Measurements from ENCODE around the gene GALNT14. TPM values are rescaled to one million over a fixed set of nuclear protein-coding genes. Genes with fewer than 3 reads are reported as not detected.

Gene GALNT14
- total RNA-seq, 1 donor from 2014 or later, result 0.39 TPM

- DNase-seq (ENCODE audit: low read depth in 2 of 2), result no peak
These were observed 80.5 kb downstream of the GALNT14 start for GRCh38 chr2:31057691-31058090.

DNA sequence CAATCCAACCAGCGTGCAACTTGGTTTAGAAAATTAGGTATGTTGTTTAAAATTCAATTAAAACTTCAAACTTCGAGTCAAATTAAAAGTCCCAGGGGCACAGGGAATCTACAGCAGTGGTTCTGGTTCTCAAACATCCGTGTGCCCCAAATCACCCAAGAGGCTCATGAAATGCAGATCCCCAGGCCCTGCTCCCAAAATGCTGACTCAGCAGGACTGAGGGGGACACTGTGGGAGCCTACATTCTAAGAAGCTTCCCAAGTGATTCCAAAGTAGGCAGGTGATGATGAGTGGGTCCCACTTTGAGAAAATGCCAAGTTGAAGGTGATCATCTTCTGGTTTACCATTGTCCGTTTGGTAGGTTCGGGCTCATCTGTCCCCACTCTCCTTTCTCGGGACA, 82.3 kb downstream of the GALNT14 start:
- no peak for DNase-seq (ENCODE audit: low read depth in 2 of 2)

GRCh38 chr2:31054842-31055388, 83.3 kb downstream of the GALNT14 start:
- DNase-seq (ENCODE audit: low read depth in 2 of 2), result no peak

GRCh38 chr2:31053929-31054782, 84.1 kb downstream of the GALNT14 start:
- DNase-seq (ENCODE audit: low read depth in 2 of 2), result no peak

DNA sequence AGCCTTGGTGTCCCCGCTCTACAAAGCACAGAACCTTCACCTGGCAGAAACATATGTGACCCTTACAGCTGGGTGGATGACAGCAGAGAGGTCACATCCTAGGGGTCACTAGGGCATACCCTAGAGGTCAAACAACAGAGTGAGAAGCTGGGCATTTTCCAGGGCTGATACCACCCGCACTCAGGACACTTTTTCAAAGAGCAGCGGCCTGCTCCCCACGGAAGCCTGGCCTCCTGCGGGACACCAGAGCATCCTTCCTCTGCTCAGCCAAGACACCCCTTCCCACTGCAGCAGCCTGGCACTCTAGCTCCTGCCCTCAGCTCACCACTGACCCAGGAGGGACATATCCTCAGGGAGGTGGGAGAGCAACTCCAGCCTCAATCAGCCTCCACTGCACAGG, 86.0 kb downstream of the GALNT14 start:
- DNase-seq (ENCODE audit: low read depth in 2 of 2), result no peak

DNA sequence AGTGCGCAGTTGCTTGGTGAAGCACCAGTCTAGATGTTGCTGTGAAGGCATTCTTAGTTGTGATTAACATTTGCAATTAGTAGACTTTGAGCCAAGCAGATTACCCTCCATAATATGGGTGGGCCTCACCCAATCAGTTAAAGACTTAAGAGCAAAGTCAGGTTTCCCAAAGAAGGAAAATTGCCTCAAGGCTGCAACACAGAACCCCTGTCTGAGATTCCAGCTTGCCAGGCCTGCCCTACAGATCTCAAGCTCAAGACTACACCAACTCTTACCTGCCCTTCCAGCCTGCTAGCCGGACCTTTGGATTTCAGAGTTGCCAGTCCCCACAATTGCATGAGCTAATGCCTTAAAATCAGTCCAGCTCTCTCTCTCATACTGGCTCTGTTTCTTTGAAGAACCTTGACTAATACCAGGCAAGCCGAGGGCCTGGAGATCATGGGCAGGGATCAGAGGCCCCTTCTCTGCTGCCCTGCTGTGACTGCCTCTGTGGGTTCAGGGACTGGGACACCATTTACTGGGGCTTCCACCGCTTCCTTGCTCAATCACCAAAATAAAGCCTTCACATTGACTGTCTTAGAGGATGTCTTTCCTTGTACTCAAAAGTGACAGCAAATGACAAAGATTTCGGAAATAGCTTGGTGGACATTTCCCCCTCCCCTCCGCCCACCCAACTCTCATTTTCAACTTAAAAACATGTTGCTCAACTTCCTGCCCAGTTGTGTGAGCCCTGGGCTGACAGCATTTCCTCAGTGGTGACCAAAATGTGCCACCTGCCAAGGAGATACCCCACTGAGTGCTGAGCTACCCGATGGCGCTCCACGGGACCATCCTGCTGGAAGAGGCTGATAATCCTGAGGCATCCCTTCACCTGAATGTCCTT, 86.7 kb downstream of the GALNT14 start:
- no peak for DNase-seq (ENCODE audit: low read depth in 2 of 2)

- DNase-seq (ENCODE audit: low read depth in 2 of 2), result no peak
These were observed 88.2 kb downstream of the GALNT14 start for GRCh38 chr2:31049916-31050588.

- no peak for DNase-seq (ENCODE audit: low read depth in 2 of 2)
These were observed 89.0 kb downstream of the GALNT14 start for GRCh38 chr2:31049264-31049663.

DNA sequence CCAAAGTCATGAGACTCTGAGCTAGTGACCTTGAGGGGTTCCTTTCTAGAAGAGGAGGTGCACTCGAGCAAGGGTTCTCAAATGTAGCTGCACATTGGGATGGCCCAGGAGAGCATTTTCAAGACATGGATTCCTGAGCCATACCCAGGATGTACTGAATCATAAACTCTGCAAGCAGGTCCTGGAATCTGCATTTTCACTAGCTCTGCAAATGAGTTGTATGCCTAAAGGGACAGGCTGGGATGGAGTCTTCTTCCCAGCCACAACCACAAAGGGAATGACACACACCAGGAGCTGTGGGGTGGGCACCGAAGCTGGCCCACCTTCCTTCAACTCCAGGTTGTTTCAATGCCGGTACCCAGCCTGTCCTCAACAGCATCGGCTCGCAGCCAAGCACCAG, 90.6 kb downstream of the GALNT14 start:
- DNase-seq (ENCODE audit: low read depth in 2 of 2), result no peak

DNA sequence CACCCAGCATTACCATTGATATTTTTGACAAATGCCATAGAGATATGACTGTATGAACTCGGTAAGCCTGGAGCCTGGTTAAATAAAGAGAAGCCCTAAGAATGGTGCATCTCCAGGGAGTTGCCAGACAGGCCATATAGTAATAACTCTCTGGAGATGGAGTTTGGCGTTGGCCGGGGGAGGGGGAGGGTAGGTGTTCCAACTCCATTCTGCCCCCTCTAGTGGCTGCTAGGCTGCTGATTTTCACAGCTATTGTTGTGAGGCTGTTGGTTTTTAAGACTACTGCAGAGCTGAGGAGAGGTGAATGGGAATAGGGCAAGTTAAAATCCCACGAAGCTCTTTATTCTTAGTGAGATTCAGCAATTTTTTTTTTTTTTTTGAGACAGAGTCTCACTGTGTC, 99.9 kb downstream of the GALNT14 start:
- no peak for DNase-seq (ENCODE audit: low read depth in 2 of 2)

DNA sequence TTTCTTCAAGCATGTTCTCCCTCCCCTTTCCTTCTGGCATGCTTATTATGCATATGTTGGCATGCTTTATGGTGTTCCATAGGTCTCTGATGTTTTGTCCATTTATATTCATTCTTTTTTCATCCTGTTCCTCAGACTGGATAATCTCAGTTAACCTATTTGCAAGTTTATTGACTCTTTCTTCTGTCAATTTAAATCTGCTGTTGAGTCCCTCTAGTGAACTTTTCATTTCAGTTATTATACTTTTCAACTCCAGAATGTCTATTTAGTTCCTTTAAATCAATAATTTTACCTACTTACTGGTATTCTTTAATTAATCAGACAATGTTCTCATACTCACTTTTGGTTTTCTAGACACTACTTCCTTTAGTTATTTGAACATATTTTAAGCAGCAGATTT, 101.2 kb downstream of the GALNT14 start:
- no peak for DNase-seq (ENCODE audit: low read depth in 2 of 2)

- DNase-seq (ENCODE audit: low read depth in 2 of 2), result no peak
These were observed 105.2 kb downstream of the GALNT14 start for GRCh38 chr2:31033032-31033431.

GRCh38 chr2:31032475-31032874, 105.8 kb downstream of the GALNT14 start:
- no peak for DNase-seq (ENCODE audit: low read depth in 2 of 2)

- no peak for DNase-seq (ENCODE audit: low read depth in 2 of 2)
These were observed 107.0 kb downstream of the GALNT14 start for GRCh38 chr2:31031132-31031706.

- DNase-seq (ENCODE audit: low read depth in 2 of 2), result no peak
These were observed 109.8 kb downstream of the GALNT14 start for GRCh38 chr2:31028417-31028816.

DNA sequence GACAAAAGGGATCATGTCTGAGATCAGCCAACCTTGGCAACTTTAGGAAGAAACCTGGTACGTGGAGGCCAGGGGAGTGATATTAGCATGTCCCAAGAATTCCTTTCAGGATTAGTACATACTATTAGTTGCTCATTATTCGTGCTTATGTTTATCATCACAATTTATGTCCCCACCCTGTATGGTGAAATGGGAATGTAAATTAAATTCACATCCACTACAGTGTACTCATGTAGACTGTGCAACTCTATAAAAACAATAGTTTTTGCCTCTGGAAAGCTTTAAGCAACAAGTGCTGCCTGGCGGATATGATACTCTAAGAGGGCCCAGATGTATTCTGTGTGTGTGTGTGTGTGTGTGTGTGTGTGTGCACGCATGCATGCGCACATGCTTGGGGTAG, 110.7 kb downstream of the GALNT14 start:
- no peak for DNase-seq (ENCODE audit: low read depth in 2 of 2)

DNA sequence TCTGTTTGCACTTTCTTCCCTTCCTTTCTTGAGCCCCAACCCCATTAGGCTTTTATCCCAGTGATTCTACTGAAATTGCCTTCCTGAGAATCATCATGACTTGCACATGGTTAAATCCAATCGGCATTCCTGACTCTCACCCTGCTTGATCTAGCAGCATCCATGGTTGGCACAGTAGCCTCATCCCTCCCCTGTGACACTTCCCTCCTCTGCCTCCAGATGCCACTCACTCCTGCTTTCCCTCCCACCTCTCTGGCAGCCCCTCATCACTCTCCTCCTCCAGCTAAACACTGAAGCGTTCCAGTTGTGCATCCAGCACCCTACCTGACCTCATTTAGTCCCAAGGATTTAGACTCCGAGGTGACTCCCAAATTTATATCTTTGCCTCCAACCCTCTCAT, 114.7 kb downstream of the GALNT14 start:
- DNase-seq (ENCODE audit: low read depth in 2 of 2), result no peak

- no peak for DNase-seq (ENCODE audit: low read depth in 2 of 2)
These were observed 117.5 kb downstream of the GALNT14 start for GRCh38 chr2:31020713-31021112.

GRCh38 chr2:31018280-31018679, 120.0 kb downstream of the GALNT14 start:
- no peak for DNase-seq (ENCODE audit: low read depth in 2 of 2)

DNA sequence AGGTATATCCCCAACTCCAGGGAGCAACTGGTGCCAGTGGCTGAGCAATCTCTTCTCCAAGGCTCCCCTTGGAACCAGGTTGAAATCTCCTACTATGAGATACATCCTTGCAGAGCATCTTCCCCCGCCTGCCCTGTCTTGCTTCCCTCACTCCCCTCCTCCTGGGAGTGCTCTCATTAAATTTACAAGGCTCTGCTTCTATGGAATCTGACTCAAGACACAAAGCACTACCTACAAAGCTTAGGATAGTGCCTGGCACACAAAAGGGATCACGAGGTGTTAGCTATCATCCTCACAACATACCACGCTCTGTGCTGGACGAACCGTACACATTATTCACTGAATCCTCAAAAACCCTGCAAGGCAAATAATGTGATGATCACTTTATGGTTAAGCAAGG, 121.6 kb downstream of the GALNT14 start:
- DNase-seq (ENCODE audit: low read depth in 2 of 2), result no peak

DNA sequence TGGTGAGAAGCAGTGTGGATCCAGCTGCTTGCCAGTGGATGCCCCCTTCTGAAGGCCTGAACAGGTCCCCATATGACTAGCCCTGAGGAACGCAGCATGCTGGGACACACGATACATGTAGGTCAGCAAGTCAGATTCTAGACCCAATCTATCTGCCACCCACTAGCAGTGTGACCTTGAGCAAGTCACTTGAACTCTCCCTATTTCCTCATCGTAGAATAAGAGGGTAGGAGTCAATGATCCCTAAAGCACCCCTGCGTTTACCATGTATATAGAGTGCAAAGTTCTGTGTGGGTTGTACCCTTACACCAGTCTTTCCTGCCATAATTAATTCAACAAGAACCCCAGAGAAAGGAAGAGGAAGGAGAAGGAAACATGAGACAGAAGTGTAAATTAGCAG, 123.7 kb downstream of the GALNT14 start:
- DNase-seq (ENCODE audit: low read depth in 2 of 2), result no peak
